HepG2 (cell line): ENCODE measurements around the gene SLC39A2. TPM values are rescaled to one million over a fixed set of nuclear protein-coding genes. Genes with fewer than 3 reads are reported as not detected.
A peak's percentile ranks its signal among the peaks of the same experiment; 100 is the strongest.

Experiments used
- FOXO1 ChIP-seq: sonication (generic); formaldehyde crosslinking; IDR thresholded peaks from 2 replicates; pipeline ENCODE4 v1.4.0; 2020; ENCODE audit warnings: missing genetic modification reagents
- HES4 ChIP-seq: sonication (generic); formaldehyde crosslinking; IDR thresholded peaks from 2 replicates; pipeline ENCODE4 v1.9.0; 2021; ENCODE audit warnings: mild to moderate bottlenecking, missing genetic modification reagents, borderline replicate concordance
- MIXL1 ChIP-seq: IDR thresholded peaks from 2 replicates; pipeline ENCODE4 v1.6.1; 2016
- NBN ChIP-seq: fragments of 450-650 bp; conservative IDR thresholded peaks from 2 replicates; pipeline ENCODE4 v1.6.1; 2017
- NFRKB ChIP-seq: fragments of 450-650 bp; IDR thresholded peaks from 2 replicates; pipeline ENCODE4 v1.6.1; 2017
- PAX8 ChIP-seq: sonication (generic); formaldehyde crosslinking; IDR thresholded peaks from 2 replicates; pipeline ENCODE4 v1.8.0; 2022; ENCODE audit warnings: mild to moderate bottlenecking, missing genetic modification reagents, borderline replicate concordance
- RORA ChIP-seq: sonication (generic); formaldehyde crosslinking; IDR thresholded peaks from 2 replicates; pipeline ENCODE4 v1.5.0; 2020; ENCODE audit warnings: mild to moderate bottlenecking, missing genetic modification reagents, moderate library complexity
- SMYD3 ChIP-seq: sonication (generic); formaldehyde crosslinking; IDR thresholded peaks from 2 replicates; pipeline ENCODE4 v1.8.1; 2023; ENCODE audit warnings: mild to moderate bottlenecking, missing genetic modification reagents
- TP53 ChIP-seq: sonication (generic); formaldehyde crosslinking; conservative IDR thresholded peaks from 2 replicates; pipeline ENCODE4 v1.4.0; 2020; ENCODE audit warnings: missing genetic modification reagents
- ZNF317 ChIP-seq: sonication (generic); formaldehyde crosslinking; IDR thresholded peaks from 2 replicates; pipeline ENCODE4 v1.5.0; 2020; ENCODE audit warnings: mild to moderate bottlenecking, missing genetic modification reagents
- ZNF350 ChIP-seq: sonication (generic); formaldehyde crosslinking; IDR thresholded peaks from 2 replicates; pipeline ENCODE4 v1.4.0; 2020; ENCODE audit warnings: mild to moderate bottlenecking, low read depth, missing genetic modification reagents, borderline replicate concordance
- ZNF446 ChIP-seq: sonication (generic); formaldehyde crosslinking; IDR thresholded peaks from 2 replicates; pipeline ENCODE4 v1.5.0; 2020; ENCODE audit warnings: mild to moderate bottlenecking, missing genetic modification reagents
- ZNF543 ChIP-seq: sonication (generic); formaldehyde crosslinking; IDR thresholded peaks from 2 replicates; pipeline ENCODE4 v1.4.0; 2020; ENCODE audit warnings: mild to moderate bottlenecking, missing genetic modification reagents
- ZNF564 ChIP-seq: sonication (generic); formaldehyde crosslinking; IDR thresholded peaks from 2 replicates; pipeline ENCODE4 v1.8.1; 2023; ENCODE audit warnings: mild to moderate bottlenecking, missing genetic modification reagents
- ZNF709 ChIP-seq: sonication (generic); formaldehyde crosslinking; IDR thresholded peaks from 2 replicates; pipeline ENCODE4 v1.5.0; 2020; ENCODE audit warnings: mild to moderate bottlenecking, missing genetic modification reagents
- ZNF780A ChIP-seq: sonication (generic); formaldehyde crosslinking; IDR thresholded peaks from 2 replicates; pipeline ENCODE4 v1.8.0; 2022; ENCODE audit warnings: mild to moderate bottlenecking, missing genetic modification reagents, moderate library complexity
- ZNF792 ChIP-seq: IDR thresholded peaks from 2 replicates; pipeline ENCODE4 v1.6.1; 2016
- polyA plus RNA-seq, 8 experiments: library from polyadenylated mRNA; depleted of rRNA in 3 of 8; stranded (reverse) in 7 of 8; unstranded in 1 of 8; fragments of >200 nt; fragmentation: Illumina TruSeq in 4 of 8; extraction: Trizol in 4 of 8; gene quantifications; 2 replicates each; pipeline versions ENCODE4 v1.2.1 to v1.2.3, GENCODE V29; 2011 to 2016; ENCODE audit warnings: low read depth in 4 of 8, missing spikeins in 1 of 8, mixed read lengths in 1 of 8; ENCODE audit not compliant: insufficient read depth in 1 of 8
- total RNA-seq, 5 experiments: library from RNA; depleted of rRNA; stranded (reverse); fragments of >200 nt; fragmentation: Illumina TruSeq; extraction: Trizol; gene quantifications; 2 replicates each; pipeline ENCODE4 v1.2.3, GENCODE V29; 2016; ENCODE audit warnings: low read depth in 1 of 5
- TF ChIP-seq, protein P1 (sequence below): sonication (generic); formaldehyde crosslinking; IDR thresholded peaks from 2 replicates; pipeline ENCODE4 v1.5.0; 2020; ENCODE audit warnings: mild to moderate bottlenecking, missing genetic modification reagents
- TF ChIP-seq, protein P2 (sequence below), 2 experiments: fragments of 450-650 bp in 1 of 2; sonication (generic) in 1 of 2; formaldehyde crosslinking; IDR thresholded peaks; 2 replicates each; pipeline versions ENCODE4 v1.5.0 to v1.8.0; 2020 to 2022; ENCODE audit warnings: mild to moderate bottlenecking in 1 of 2, missing genetic modification reagents in 1 of 2
- TF ChIP-seq, protein P3 (sequence below): IDR thresholded peaks from 2 replicates; pipeline ENCODE4 v1.6.1; 2016; ENCODE audit warnings: low read depth, missing genetic modification reagents, missing compliant biosample characterization
- TF ChIP-seq, protein P4 (sequence below): IDR thresholded peaks from 2 replicates; pipeline ENCODE4 v1.6.1; 2016; ENCODE audit warnings: low read depth, borderline replicate concordance
- TF ChIP-seq, protein P5 (sequence below): IDR thresholded peaks from 2 replicates; pipeline ENCODE4 v1.6.1; 2012; ENCODE audit warnings: inconsistent platforms

The SLC39A2 gene
- total and polyA plus RNA-seq, 2 of the 13 experiments (the other 11 are each of a cell fraction or from before 2014, with no cell fraction given), result 0.08 to 0.11 TPM

DNA sequence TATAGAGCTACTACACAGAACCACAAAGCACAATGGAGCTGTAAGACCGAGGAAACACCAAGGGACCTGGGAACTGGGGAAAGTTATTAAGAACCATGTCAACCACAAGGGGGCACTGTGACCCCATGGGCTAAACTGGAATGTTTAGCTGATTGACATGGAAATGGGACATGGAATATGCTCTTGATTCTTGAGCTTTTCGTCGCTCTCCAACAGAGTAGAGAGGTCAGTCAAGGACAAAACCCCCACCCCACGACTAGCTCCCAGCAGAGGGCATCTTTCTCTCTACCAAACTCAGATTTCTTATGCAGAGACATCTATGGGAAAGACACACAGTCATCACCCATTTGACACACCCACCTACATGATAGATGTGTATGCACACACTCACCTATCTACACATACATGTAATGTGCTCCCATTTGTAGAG is 15.7 kb downstream of the SLC39A2 start (continued):
- TF ChIP-seq, protein P1, sequence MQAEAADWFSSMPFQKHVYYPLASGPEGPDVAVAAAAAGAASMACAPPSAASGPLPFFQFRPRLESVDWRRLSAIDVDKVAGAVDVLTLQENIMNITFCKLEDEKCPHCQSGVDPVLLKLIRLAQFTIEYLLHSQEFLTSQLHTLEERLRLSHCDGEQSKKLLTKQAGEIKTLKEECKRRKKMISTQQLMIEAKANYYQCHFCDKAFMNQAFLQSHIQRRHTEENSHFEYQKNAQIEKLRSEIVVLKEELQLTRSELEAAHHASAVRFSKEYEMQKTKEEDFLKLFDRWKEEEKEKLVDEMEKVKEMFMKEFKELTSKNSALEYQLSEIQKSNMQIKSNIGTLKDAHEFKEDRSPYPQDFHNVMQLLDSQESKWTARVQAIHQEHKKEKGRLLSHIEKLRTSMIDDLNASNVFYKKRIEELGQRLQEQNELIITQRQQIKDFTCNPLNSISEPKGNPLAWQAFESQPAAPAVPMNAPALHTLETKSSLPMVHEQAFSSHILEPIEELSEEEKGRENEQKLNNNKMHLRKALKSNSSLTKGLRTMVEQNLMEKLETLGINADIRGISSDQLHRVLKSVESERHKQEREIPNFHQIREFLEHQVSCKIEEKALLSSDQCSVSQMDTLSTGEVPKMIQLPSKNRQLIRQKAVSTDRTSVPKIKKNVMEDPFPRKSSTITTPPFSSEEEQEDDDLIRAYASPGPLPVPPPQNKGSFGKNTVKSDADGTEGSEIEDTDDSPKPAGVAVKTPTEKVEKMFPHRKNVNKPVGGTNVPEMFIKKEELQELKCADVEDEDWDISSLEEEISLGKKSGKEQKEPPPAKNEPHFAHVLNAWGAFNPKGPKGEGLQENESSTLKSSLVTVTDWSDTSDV (CRISPR knock-in tag), result no peak
- TF ChIP-seq, protein P2, sequence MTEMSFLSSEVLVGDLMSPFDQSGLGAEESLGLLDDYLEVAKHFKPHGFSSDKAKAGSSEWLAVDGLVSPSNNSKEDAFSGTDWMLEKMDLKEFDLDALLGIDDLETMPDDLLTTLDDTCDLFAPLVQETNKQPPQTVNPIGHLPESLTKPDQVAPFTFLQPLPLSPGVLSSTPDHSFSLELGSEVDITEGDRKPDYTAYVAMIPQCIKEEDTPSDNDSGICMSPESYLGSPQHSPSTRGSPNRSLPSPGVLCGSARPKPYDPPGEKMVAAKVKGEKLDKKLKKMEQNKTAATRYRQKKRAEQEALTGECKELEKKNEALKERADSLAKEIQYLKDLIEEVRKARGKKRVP (CRISPR knock-in tag; IDR thresholded peaks at IDR 0.05), result no peak
- TF ChIP-seq, protein P3, sequence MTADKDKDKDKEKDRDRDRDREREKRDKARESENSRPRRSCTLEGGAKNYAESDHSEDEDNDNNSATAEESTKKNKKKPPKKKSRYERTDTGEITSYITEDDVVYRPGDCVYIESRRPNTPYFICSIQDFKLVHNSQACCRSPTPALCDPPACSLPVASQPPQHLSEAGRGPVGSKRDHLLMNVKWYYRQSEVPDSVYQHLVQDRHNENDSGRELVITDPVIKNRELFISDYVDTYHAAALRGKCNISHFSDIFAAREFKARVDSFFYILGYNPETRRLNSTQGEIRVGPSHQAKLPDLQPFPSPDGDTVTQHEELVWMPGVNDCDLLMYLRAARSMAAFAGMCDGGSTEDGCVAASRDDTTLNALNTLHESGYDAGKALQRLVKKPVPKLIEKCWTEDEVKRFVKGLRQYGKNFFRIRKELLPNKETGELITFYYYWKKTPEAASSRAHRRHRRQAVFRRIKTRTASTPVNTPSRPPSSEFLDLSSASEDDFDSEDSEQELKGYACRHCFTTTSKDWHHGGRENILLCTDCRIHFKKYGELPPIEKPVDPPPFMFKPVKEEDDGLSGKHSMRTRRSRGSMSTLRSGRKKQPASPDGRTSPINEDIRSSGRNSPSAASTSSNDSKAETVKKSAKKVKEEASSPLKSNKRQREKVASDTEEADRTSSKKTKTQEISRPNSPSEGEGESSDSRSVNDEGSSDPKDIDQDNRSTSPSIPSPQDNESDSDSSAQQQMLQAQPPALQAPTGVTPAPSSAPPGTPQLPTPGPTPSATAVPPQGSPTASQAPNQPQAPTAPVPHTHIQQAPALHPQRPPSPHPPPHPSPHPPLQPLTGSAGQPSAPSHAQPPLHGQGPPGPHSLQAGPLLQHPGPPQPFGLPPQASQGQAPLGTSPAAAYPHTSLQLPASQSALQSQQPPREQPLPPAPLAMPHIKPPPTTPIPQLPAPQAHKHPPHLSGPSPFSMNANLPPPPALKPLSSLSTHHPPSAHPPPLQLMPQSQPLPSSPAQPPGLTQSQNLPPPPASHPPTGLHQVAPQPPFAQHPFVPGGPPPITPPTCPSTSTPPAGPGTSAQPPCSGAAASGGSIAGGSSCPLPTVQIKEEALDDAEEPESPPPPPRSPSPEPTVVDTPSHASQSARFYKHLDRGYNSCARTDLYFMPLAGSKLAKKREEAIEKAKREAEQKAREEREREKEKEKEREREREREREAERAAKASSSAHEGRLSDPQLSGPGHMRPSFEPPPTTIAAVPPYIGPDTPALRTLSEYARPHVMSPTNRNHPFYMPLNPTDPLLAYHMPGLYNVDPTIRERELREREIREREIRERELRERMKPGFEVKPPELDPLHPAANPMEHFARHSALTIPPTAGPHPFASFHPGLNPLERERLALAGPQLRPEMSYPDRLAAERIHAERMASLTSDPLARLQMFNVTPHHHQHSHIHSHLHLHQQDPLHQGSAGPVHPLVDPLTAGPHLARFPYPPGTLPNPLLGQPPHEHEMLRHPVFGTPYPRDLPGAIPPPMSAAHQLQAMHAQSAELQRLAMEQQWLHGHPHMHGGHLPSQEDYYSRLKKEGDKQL (CRISPR knock-in tag), result no peak
- TF ChIP-seq ZNF780A (no peak), ZNF350 (no peak), PAX8 (CRISPR knock-in tag) (no peak), ZNF543 (no peak), NFRKB (no peak), ZNF564 (CRISPR knock-in tag) (no peak), ZNF709 (no peak), RORA (CRISPR knock-in tag) (no peak), FOXO1 (CRISPR knock-in tag) (no peak; the same call in 1 of the 2 replicates), ZNF446 (CRISPR knock-in tag) (no peak), TP53 (CRISPR knock-in tag) (no peak), ZNF792 (CRISPR knock-in tag) (0 out of 2 replicates have a peak, but pooled peaks have one; percentile 45), SMYD3 (no peak), MIXL1 (CRISPR knock-in tag) (peak; percentile 93), NBN (no peak), ZNF317 (CRISPR knock-in tag) (no peak), HES4 (CRISPR knock-in tag) (no peak)
- TF ChIP-seq, protein P4, sequence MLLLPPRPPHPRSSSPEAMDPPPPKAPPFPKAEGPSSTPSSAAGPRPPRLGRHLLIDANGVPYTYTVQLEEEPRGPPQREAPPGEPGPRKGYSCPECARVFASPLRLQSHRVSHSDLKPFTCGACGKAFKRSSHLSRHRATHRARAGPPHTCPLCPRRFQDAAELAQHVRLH, result peak; percentile 82; the same call in 1 of the 2 replicates
- TF ChIP-seq, protein P5, sequence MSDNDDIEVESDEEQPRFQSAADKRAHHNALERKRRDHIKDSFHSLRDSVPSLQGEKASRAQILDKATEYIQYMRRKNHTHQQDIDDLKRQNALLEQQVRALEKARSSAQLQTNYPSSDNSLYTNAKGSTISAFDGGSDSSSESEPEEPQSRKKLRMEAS, result no peak
